ENCODE results near the gene ST6GALNAC1.

ST6GALNAC1 gene

GRCh38 chr17:76658242-76658662, 14.7 kb upstream of the ST6GALNAC1 start:
- Histone ChIP-seq H2AK5ac (ENCODE audit: low read length) (no peak overlapping the region), H3K4ac (ENCODE audit: low read depth, low read length) (no peak overlapping the region), H3K36me3 (ENCODE audit: control insufficient read depth, insufficient read depth, low read length) (no peaks in the 10 kb centered on the region), H2BK15ac (replicated peaks; ENCODE audit: low read depth) (no peak overlapping the region), H4K8ac (ENCODE audit: low read depth, low read length) (no peak overlapping the region), H3K23ac (ENCODE audit: low read length) (no peak overlapping the region), H3K4me1 (ENCODE audit: control insufficient read depth, low read depth, low read length) (no peaks in the 10 kb centered on the region), H3K79me1 (ENCODE audit: low read length) (no peaks in the 10 kb centered on the region), H3K4me3 (ENCODE audit: low read length) (no peak overlapping the region), H3K27ac (ENCODE audit: low read depth, low read length) (no peak overlapping the region), H3K79me2 (ENCODE audit: control insufficient read depth, insufficient read depth, low read length) (no peaks in the 10 kb centered on the region), H2BK5ac (ENCODE audit: low read length) (no peak overlapping the region), H3K4me2 (ENCODE audit: low read length) (no peak overlapping the region), H3K9ac (ENCODE audit: low read length) (no peak overlapping the region), H3K18ac (ENCODE audit: low read length) (no peak overlapping the region), H4K5ac (ENCODE audit: low read length) (no peak overlapping the region), H3K27me3 (ENCODE audit: insufficient read depth, low read length, poor library complexity) (no peaks in the 10 kb centered on the region), H3K56ac (ENCODE audit: low read length) (no peak overlapping the region), H2BK120ac (ENCODE audit: low read depth, low read length) (no peak overlapping the region)
- DNase-seq = no peak
- no CpG with 5 or more reads among the region's 5 CpGs for WGBS (ENCODE audit: extremely low coverage, insufficient coverage, low lambda C conversion rate)

DNA sequence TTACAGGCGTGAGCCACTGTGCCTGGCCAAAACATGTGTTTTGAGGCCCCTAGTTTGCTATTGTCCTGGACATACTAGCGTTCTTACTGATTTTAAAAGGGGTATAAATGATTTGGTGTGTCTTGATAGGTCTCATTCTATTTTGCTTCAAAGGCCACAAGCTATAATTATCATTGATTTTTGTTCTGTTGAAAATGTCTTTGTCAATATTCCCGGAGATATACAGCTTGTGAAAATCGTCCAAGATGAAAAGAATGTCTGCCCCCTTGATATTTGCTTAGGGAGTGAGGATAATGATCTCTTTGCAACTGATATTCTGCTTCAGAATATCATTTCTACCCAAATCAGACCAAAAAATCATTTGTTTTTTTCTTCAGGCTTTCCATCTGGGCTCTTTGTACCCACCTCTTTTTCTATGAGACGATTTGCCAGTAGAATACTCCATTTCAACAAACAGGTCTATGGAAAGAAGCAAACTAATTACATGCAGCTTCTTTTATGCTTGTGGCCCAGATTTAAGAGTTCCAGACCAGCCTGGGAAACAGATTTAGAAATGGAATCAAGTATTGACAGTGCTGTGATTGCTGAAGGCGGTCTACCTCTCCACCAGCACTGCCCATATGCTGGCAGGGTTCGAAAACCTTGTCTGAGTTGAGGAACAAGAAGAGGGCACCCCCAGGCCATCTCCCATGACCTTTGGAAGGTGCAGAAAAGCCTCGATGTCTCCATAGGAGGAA, 14.1 kb upstream of the ST6GALNAC1 start:
- no peak overlapping the region for H2BK120ac ChIP-seq (ENCODE audit: low read depth, low read length)
- H3K27me3 ChIP-seq (ENCODE audit: insufficient read depth, low read length, poor library complexity) = no peaks in the 10 kb centered on the region
- no peak overlapping the region for H2BK15ac ChIP-seq (replicated peaks; ENCODE audit: low read depth)
- no peaks in the 10 kb centered on the region for H3K79me1 ChIP-seq (ENCODE audit: low read length)
- no peak overlapping the region for H3K18ac ChIP-seq (ENCODE audit: low read length)
- no peaks in the 10 kb centered on the region for H3K36me3 ChIP-seq (ENCODE audit: control insufficient read depth, insufficient read depth, low read length)
- DNase-seq = no peak
- no peak overlapping the region for H3K56ac ChIP-seq (ENCODE audit: low read length)
- H3K79me2 ChIP-seq (ENCODE audit: control insufficient read depth, insufficient read depth, low read length) = no peaks in the 10 kb centered on the region
- H3K9ac ChIP-seq (ENCODE audit: low read length) = no peak overlapping the region
- no CpG with 5 or more reads among the region's 8 CpGs for WGBS (ENCODE audit: extremely low coverage, insufficient coverage, low lambda C conversion rate)
- H3K4me3 ChIP-seq (ENCODE audit: low read length) = no peak overlapping the region
- no peak overlapping the region for H3K23ac ChIP-seq (ENCODE audit: low read length)
- no peak overlapping the region for H3K4ac ChIP-seq (ENCODE audit: low read depth, low read length)
- H3K4me2 ChIP-seq (ENCODE audit: low read length) = no peak overlapping the region
- H3K4me1 ChIP-seq (ENCODE audit: control insufficient read depth, low read depth, low read length) = no peaks in the 10 kb centered on the region
- H4K8ac ChIP-seq (ENCODE audit: low read depth, low read length) = no peak overlapping the region
- H4K5ac ChIP-seq (ENCODE audit: low read length) = no peak overlapping the region
- no peak overlapping the region for H2BK5ac ChIP-seq (ENCODE audit: low read length)
- H3K27ac ChIP-seq (ENCODE audit: low read depth, low read length) = no peak overlapping the region
- no peak overlapping the region for H2AK5ac ChIP-seq (ENCODE audit: low read length)

- H3K4me2 ChIP-seq (ENCODE audit: low read length) = no peak overlapping the region
- DNase-seq = no peak
Observed at GRCh38 chr17:76654408-76654807, 10.9 kb upstream of the ST6GALNAC1 start.

DNA sequence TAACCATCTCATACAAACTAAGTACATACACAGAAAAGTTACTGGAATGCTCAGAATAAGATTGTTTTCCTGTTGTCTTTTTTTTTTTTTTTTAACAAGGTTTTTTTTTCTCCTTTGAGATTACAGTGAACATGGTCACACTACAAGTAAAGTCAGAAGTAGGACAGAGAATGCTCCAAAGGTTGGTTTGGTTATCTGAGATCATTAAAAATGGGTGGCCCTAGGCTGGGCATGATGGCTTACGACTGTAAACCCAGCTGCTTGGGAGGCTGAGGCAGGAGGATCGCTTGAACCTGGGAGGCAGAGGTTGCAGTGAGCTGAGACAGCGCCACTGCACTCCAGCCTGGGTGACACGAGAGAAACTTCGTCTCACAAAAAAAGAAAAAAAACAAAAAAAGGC, 6.9 kb upstream of the ST6GALNAC1 start:
- Histone ChIP-seq H3K27ac (ENCODE audit: low read depth, low read length) (no peak overlapping the region), H3K4me3 (ENCODE audit: low read length) (no peak overlapping the region), H2BK120ac (ENCODE audit: low read depth, low read length) (no peak overlapping the region), H3K36me3 (ENCODE audit: control insufficient read depth, insufficient read depth, low read length) (no peaks in the 10 kb centered on the region), H3K4me2 (ENCODE audit: low read length) (no peak overlapping the region), H3K79me2 (ENCODE audit: control insufficient read depth, insufficient read depth, low read length) (no peaks in the 10 kb centered on the region), H4K8ac (ENCODE audit: low read depth, low read length) (no peak overlapping the region), H2BK15ac (replicated peaks; ENCODE audit: low read depth) (no peak overlapping the region), H3K23ac (ENCODE audit: low read length) (no peak overlapping the region), H3K9ac (ENCODE audit: low read length) (no peak overlapping the region), H3K56ac (ENCODE audit: low read length) (no peak overlapping the region), H4K5ac (ENCODE audit: low read length) (no peak overlapping the region), H3K4me1 (ENCODE audit: control insufficient read depth, low read depth, low read length) (no peaks in the 10 kb centered on the region), H3K79me1 (ENCODE audit: low read length) (no peaks in the 10 kb centered on the region), H3K18ac (ENCODE audit: low read length) (no peak overlapping the region), H2BK5ac (ENCODE audit: low read length) (no peak overlapping the region), H3K27me3 (ENCODE audit: insufficient read depth, low read length, poor library complexity) (no peaks in the 10 kb centered on the region), H2AK5ac (ENCODE audit: low read length) (no peak overlapping the region), H3K4ac (ENCODE audit: low read depth, low read length) (no peak overlapping the region)
- no peak for DNase-seq
- no CpG with 5 or more reads among the region's 5 CpGs for WGBS (ENCODE audit: extremely low coverage, insufficient coverage, low lambda C conversion rate)

More at GRCh38 chr17:76654408-76654807, 10.9 kb upstream of the ST6GALNAC1 start:
- Histone ChIP-seq H3K4me1 (ENCODE audit: control insufficient read depth, low read depth, low read length) (no peaks in the 10 kb centered on the region), H3K79me1 (ENCODE audit: low read length) (no peaks in the 10 kb centered on the region), H3K79me2 (ENCODE audit: control insufficient read depth, insufficient read depth, low read length) (no peaks in the 10 kb centered on the region), H3K36me3 (ENCODE audit: control insufficient read depth, insufficient read depth, low read length) (no peaks in the 10 kb centered on the region), H2BK120ac (ENCODE audit: low read depth, low read length) (no peak overlapping the region), H2AK5ac (ENCODE audit: low read length) (no peak overlapping the region), H3K4me3 (ENCODE audit: low read length) (no peak overlapping the region), H2BK15ac (replicated peaks; ENCODE audit: low read depth) (no peak overlapping the region), H3K18ac (ENCODE audit: low read length) (no peak overlapping the region), H4K8ac (ENCODE audit: low read depth, low read length) (no peak overlapping the region), H3K23ac (ENCODE audit: low read length) (no peak overlapping the region), H3K4ac (ENCODE audit: low read depth, low read length) (no peak overlapping the region), H3K56ac (ENCODE audit: low read length) (no peak overlapping the region), H3K9ac (ENCODE audit: low read length) (no peak overlapping the region), H4K5ac (ENCODE audit: low read length) (no peak overlapping the region), H3K27ac (ENCODE audit: low read depth, low read length) (no peak overlapping the region), H2BK5ac (ENCODE audit: low read length) (no peak overlapping the region), H3K27me3 (ENCODE audit: insufficient read depth, low read length, poor library complexity) (no peaks in the 10 kb centered on the region)
- no CpG with 5 or more reads among the region's 1 CpG for WGBS (ENCODE audit: extremely low coverage, insufficient coverage, low lambda C conversion rate)

GRCh38 chr17:76646712-76647111, 3.2 kb upstream of the ST6GALNAC1 start:
- no peak overlapping the region for H3K56ac ChIP-seq (ENCODE audit: low read length)
- no peak overlapping the region for H3K4ac ChIP-seq (ENCODE audit: low read depth, low read length)
- no peak overlapping the region for H3K23ac ChIP-seq (ENCODE audit: low read length)
- no peaks in the 10 kb centered on the region for H3K36me3 ChIP-seq (ENCODE audit: control insufficient read depth, insufficient read depth, low read length)
- H3K79me2 ChIP-seq (ENCODE audit: control insufficient read depth, insufficient read depth, low read length) = no peaks in the 10 kb centered on the region
- H2AK5ac ChIP-seq (ENCODE audit: low read length) = no peak overlapping the region
- no peaks in the 10 kb centered on the region for H3K79me1 ChIP-seq (ENCODE audit: low read length)
- H2BK120ac ChIP-seq (ENCODE audit: low read depth, low read length) = no peak overlapping the region
- H2BK5ac ChIP-seq (ENCODE audit: low read length) = no peak overlapping the region
- no peak overlapping the region for H4K5ac ChIP-seq (ENCODE audit: low read length)
- H3K4me1 ChIP-seq (ENCODE audit: control insufficient read depth, low read depth, low read length) = no peaks in the 10 kb centered on the region
- no peak overlapping the region for H3K4me3 ChIP-seq (ENCODE audit: low read length)
- no peak overlapping the region for H3K27ac ChIP-seq (ENCODE audit: low read depth, low read length)
- H2BK15ac ChIP-seq (replicated peaks; ENCODE audit: low read depth) = no peak overlapping the region
- H3K27me3 ChIP-seq (ENCODE audit: insufficient read depth, low read length, poor library complexity) = no peaks in the 10 kb centered on the region
- no peak overlapping the region for H4K8ac ChIP-seq (ENCODE audit: low read depth, low read length)
- no peak for DNase-seq
- no peak overlapping the region for H3K18ac ChIP-seq (ENCODE audit: low read length)
- WGBS (ENCODE audit: extremely low coverage, insufficient coverage, low lambda C conversion rate) = no CpG with 5 or more reads among the region's 1 CpG
- no peak overlapping the region for H3K4me2 ChIP-seq (ENCODE audit: low read length)
- no peak overlapping the region for H3K9ac ChIP-seq (ENCODE audit: low read length)

- H3K4me2 ChIP-seq (ENCODE audit: low read length) = no peak overlapping the region
- H3K18ac ChIP-seq (ENCODE audit: low read length) = no peak overlapping the region
- H3K9ac ChIP-seq (ENCODE audit: low read length) = no peak overlapping the region
- H4K8ac ChIP-seq (ENCODE audit: low read depth, low read length) = no peak overlapping the region
- no peak overlapping the region for H4K5ac ChIP-seq (ENCODE audit: low read length)
- H3K79me1 ChIP-seq (ENCODE audit: low read length) = no peaks in the 10 kb centered on the region
- no peaks in the 10 kb centered on the region for H3K36me3 ChIP-seq (ENCODE audit: control insufficient read depth, insufficient read depth, low read length)
- no peak overlapping the region for H3K56ac ChIP-seq (ENCODE audit: low read length)
- no peak overlapping the region for H2BK120ac ChIP-seq (ENCODE audit: low read depth, low read length)
- no peak overlapping the region for H3K4ac ChIP-seq (ENCODE audit: low read depth, low read length)
- H3K4me3 ChIP-seq (ENCODE audit: low read length) = no peak overlapping the region
- no peaks in the 10 kb centered on the region for H3K79me2 ChIP-seq (ENCODE audit: control insufficient read depth, insufficient read depth, low read length)
- H2BK15ac ChIP-seq (replicated peaks; ENCODE audit: low read depth) = no peak overlapping the region
- no peaks in the 10 kb centered on the region for H3K27me3 ChIP-seq (ENCODE audit: insufficient read depth, low read length, poor library complexity)
- H2AK5ac ChIP-seq (ENCODE audit: low read length) = no peak overlapping the region
- no CpG with 5 or more reads among the region's 5 CpGs for WGBS (ENCODE audit: extremely low coverage, insufficient coverage, low lambda C conversion rate)
- no peak for DNase-seq
- H3K4me1 ChIP-seq (ENCODE audit: control insufficient read depth, low read depth, low read length) = no peaks in the 10 kb centered on the region
- H2BK5ac ChIP-seq (ENCODE audit: low read length) = no peak overlapping the region
- no peak overlapping the region for H3K23ac ChIP-seq (ENCODE audit: low read length)
- no peak overlapping the region for H3K27ac ChIP-seq (ENCODE audit: low read depth, low read length)
Observed at GRCh38 chr17:76645481-76645880, 1.9 kb upstream of the ST6GALNAC1 start.

Measured in mesendoderm (in vitro differentiated cells).